NCI-H446 (cell line): ENCODE results near the gene TPSB2.
"Not testable (repeated sequence)": the region's sequence is repeated elsewhere in the genome, so short reads cannot be mapped to it uniquely, and the experiment has no call there.

Experiments used
- DNase-seq, 2 experiments: peaks; one replicate each; lab custom pipeline; 2025; lab: John Stamatoyannopoulos, UW

Gene TPSB2

DNA sequence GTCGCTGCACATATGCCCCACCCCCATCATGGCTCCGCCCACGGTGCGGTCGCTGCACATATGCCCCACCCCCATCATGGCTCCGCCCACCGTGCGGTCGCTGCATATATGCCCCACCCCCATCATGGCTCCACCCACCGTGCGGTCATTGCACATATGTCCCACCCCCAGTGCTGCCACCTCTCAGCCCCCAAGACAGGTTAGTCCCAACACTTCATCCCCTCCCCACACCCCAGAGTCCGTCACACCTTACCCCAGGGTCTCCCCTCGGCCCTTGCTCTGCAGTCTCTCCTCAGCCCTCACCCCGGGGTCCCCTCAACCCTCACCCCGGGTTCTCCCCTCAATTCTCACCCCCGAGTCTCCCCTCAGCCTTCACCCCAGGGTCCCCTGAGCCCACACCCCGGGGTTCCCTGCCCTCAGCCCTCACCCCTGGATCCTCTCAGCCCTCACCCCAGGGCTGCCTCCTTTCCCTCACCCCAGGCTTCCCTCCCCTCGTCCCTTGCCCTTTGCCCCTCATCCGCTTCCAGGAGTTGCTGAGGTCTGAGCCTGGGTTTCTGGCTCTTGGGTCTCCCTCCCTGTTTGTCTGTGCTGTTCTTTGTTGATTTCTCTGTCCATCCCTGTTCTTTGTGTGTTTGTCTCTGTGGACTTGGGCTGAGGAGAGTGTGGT, 30.5 kb downstream of the TPSB2 start:
- DNase-seq, result no peak

GRCh38 chr16:1198671-1199346, 31.2 kb downstream of the TPSB2 start:
- DNase-seq, result not testable (repeated sequence)

DNA sequence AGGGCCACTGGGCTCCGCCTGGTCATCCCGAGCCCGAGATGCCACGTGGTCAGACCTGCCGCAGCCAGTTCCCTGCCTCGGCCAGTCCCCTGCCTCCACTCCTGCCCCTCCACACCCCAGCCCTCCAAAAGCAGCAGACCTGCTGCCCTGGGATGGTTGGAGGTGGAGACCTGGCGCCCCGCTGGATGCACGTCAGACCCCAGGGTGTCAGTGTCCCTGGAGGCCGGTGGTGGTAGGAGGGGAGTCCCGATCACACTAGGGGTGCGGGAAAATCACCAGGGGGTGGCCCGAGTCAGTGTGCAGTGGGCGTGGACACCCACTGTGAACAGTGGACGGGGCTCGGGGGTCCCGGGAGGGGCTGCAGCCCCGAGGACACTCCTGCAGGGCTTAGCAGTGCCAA, 31.8 kb downstream of the TPSB2 start:
- no peak for DNase-seq

GRCh38 chr16:1197237-1197866, 32.6 kb downstream of the TPSB2 start:
- no peak for DNase-seq

GRCh38 chr16:1196494-1196893, 33.5 kb downstream of the TPSB2 start:
- DNase-seq, result no peak

DNA sequence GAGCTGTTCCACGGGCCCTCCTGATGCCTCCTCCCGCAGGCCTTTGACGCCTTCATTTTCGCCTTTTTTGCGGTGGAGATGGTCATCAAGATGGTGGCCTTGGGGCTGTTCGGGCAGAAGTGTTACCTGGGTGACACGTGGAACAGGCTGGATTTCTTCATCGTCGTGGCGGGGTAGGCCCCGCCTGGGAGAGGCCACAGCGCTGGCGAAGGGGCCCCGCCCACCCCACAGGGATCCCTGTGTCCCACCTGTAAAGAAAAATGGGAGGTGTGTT, 34.7 kb downstream of the TPSB2 start:
- no peak for DNase-seq

DNA sequence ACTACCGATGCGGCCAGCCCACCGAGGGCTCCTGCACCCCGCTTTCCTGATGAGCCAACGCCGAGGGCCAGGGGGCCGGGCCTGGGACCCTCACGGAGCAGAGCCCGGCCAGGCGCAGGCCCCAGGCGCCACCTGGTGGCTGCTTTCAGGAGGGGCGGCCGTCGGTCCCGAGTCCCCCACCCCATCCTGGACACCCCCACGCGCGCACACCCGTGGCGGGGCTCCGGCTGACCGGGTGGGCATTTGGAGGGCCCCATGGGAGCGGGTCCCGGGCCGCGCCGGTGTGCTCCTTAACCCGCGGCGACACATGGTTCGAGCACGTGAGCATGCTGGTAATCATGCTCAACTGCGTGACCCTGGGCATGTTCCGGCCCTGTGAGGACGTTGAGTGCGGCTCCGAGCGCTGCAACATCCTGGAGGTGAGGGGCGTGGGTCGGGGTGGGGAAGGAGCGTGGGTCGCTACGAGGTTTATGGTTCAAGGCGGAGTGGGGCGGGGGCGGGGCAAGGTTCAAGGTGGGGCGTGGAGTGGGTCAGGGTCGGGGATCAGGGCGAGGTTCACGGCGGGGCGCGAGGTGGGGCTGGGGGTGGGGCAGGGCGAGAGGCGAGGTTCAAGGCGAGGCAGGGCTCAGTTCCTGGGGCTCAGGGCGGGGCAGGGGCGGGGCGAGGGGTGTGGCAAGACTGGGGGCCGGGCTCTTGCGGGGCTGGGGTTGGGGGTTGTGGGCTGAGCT, 35.2 kb downstream of the TPSB2 start:
- no peak for DNase-seq

DNA sequence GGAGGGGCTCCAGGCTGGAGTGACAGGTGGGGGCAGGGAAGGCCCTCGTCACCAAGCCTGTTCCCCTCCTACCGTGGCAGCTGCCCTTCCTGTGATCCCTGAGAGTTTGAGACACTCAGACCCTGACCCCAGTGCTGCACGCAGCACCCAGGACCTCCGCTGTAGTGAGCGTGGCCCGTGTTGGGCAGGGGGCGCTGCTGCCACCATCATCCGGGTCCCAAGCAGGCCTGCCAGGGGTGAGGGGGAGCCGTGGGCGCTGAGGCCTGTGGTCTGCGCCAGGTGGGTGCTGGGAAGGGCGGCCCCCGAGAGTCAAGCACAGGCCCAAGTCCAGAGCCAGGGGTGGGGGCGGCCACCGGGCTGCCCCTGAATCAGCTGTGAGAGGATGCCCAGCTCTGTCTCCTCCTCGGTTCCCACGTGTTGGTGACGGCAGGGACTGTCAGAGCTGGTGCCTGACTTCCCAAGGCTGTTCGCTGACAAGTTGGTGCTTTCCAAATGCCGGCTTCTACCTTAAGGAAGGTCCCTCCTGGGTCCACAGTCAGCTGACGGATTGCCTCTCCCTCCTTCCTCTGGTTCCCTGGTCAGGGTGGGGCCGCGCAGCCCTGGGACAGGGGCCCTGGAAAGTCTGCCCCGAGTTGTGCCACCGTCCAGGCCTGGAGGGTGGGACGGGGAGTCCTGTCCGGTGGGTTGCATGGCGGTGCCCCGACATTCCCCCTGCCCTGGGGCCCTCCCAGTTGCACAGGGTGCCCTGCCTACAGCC, 36.0 kb downstream of the TPSB2 start:
- no peak for DNase-seq

DNA sequence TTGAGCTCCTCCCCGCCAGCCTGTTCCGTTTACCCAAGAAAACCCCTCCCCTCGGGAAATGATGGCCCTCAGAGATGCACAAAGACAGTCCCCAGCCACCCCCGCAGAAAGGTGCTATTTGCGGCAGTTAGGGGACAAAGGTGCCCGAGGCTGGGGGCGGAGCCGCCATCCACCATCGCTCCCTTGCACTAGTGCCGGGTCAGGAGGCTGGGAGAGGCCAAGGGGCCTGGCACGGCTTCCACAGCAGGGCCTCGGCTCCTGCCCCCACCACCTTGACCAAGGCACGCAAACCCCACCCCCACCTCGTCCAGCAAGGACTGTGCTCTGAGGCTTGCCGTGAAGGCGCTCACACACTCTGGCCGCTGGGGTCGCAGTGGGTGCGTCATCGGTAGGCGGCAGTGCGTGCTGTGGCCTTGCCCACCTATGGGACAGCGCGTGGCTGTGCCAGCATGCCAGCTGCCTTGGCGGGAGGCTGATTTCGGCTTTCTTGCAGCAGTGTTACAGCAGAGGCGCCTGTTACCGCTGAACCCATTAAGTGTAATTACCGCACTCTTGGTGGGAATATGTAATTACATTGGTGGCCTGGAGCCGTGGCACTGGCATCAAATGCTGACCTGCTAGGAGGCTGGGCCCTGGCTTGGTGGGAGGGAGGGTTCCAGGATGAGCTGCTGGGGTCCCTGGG, 36.7 kb downstream of the TPSB2 start:
- no peak for DNase-seq

- no peak for DNase-seq
Observed at GRCh38 chr16:1192384-1193073, 37.5 kb downstream of the TPSB2 start.

DNA sequence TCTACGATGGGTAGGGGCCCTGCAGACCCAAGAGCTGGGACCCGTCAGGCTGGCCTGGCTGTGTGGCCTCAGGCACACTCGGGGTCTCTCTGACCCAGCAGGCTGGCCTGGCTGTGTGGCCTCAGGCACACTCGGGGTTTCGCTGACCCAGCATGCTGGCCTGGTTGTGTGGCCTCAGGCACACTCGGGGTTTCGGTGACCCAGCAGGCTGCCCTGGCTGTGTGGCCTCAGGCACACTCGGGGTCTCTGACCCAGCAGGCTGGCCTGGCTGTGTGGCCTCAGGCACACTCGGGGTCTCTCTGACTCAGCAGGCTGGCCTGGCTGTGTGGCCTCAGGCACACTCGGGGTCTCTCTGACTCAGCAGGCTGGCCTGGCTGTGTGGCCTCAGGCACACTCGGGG, 39.2 kb downstream of the TPSB2 start:
- DNase-seq, result not testable (repeated sequence)

DNA sequence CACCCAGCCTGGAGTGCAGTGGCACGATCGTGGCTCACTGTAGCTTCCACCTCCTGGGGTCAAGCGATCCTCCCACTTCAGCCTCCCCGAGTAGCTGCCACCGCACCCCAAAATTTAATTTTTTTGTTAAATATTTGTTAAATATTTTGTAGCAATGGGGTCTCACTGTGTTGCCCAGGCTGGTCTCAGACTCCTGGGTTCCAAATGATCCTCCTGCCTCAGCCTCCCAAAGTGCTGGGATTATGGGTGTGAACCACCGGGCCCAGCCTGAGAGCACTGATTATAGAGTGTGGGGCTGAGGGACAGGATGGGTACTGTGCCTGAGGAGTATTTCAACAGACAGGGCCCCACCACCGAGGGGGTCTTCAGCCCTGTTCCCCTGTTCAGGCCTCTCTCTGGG, 40.5 kb downstream of the TPSB2 start:
- DNase-seq, result no peak

DNA sequence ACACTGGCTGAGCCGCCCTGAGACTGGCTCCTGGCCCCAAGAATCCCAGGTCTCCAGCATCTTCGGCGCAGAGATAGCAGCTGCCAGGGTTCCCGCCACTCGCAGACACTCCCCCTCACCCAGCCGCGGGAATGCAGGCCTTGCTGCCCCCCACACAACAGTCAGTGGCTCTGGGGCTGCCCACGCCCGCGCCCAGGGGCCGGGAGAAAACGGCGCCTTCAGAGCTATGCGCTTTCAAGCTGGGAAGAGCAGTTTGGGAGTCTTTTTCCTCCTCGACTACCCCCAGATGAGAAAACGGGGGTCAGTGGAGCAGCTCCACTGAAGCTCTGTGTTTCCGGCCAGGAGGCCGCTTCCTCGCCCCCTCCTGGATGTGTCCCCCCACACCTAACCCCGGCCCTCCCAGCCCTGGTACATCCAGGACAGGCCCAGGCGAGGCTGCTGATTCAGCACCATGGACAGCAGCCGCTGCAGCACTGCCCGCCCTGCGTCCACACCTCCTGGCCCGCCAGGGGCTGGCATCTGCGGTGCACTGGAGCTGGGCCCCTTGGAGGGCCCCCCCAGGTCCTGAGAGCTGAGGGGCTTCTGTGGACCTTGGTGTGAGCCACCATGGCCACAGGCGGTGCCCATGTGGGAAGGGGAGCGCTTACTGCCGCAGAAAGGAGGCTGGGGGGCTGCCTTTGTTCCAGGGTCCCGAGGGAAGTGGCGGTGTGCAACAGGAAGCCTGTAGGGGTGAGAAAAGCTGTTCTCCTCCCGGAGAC, 41.4 kb downstream of the TPSB2 start:
- DNase-seq, result no peak

- DNase-seq, result not testable (repeated sequence)
Observed at GRCh38 chr16:1185460-1186207, 44.4 kb downstream of the TPSB2 start.

- DNase-seq, result no peak
Observed at GRCh38 chr16:1184980-1185379, 45.0 kb downstream of the TPSB2 start.

DNA sequence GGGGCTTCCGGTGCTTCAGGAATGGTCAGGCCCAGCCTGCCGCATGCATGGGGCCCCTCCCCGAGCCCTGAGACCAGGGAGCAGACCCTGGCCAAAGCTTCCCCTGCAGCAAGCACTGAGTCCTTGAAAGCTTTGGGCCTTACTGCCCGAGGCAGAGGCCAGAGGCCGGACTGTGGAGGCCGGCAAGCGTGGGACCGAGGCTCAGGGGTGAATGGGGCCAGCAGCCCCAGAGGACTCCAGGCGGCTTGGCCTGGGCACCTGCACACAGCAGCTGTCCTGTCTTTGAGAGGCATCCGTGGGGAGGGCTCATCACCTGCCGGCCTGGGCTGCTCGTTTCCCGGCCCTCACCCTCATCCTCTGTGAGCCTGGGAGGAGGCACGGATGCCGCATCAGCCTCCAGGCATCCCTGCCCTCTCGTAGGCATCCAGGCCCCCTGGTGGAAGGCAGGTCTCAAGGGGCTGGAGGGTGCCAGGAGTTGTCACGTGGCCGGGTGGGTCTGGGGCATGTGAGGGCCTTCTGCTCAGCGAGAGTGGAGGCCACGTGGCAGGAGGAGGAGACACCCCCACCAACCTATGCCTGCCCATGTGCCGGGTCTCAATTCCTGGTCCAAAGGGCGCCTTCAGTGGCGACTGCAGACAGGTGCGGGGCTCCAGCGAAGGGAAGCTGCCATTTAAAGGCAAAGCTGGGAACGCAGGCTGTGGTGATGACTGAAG, 45.7 kb downstream of the TPSB2 start:
- DNase-seq, result no peak

GRCh38 chr16:1182950-1183907, 46.8 kb downstream of the TPSB2 start:
- DNase-seq, result no peak

GRCh38 chr16:1182316-1182671, 47.7 kb downstream of the TPSB2 start:
- no peak for DNase-seq
